Breast epithelium (tissue), 4 donors: ENCODE results near the gene SEPTIN5. TPM values are rescaled to one million over a fixed set of nuclear protein-coding genes. Genes with fewer than 3 reads are reported as not detected.

Experiments
- DNase-seq, 2 donors: peaks; one replicate each; pipeline ENCODE4 v3.0.0-alpha.2; 2019; ENCODE audit warnings: low spot score in 2 of 2
- H3K27ac ChIP-seq, 2 donors: fragments of 200-600 bp; sonication (generic) in 1 of 2; one replicate each; pipeline ENCODE4 v1.5.1; 2016 to 2019; ENCODE audit warnings: mild to moderate bottlenecking in 1 of 2
- H3K27me3 ChIP-seq, 2 donors: fragments of 200-600 bp; sonication (generic) in 1 of 2; one replicate each; pipeline versions ENCODE4 v1.5.1 to v1.6.0; 2017 to 2019; ENCODE audit warnings: control low read depth in 1 of 2, mild to moderate bottlenecking in 1 of 2
- H3K36me3 ChIP-seq: fragments of 200-600 bp; one replicate; pipeline ENCODE4 v1.5.1; 2019
- H3K4me1 ChIP-seq, 2 donors: fragments of 200-600 bp; sonication (generic); one replicate each; pipeline ENCODE4 v1.5.1; 2016 to 2019; ENCODE audit warnings: control low read depth in 1 of 2
- H3K4me3 ChIP-seq, 3 donors: fragments of 200-600 bp; sonication (generic); 1 replicate in 2 of 3; 2 replicates in 1 of 3; pipeline ENCODE4 v1.5.1; 2016 to 2019; ENCODE audit warnings: mild to moderate bottlenecking in 3 of 3, moderate library complexity in 2 of 3
- H3K9me3 ChIP-seq, 2 donors: fragments of 200-600 bp; sonication (generic) in 1 of 2; one replicate each; pipeline ENCODE4 v1.5.1; 2016 to 2019; ENCODE audit warnings: control low read depth in 1 of 2
- POLR2A ChIP-seq: fragments of 450-650 bp; IDR thresholded peaks from one replicate; pipeline ENCODE4 v1.6.1; 2016; ENCODE audit warnings: antibody characterized with exemption, mild to moderate bottlenecking, moderate library complexity
- POLR2AphosphoS5 ChIP-seq, 3 donors: sonication (generic); formaldehyde crosslinking; IDR thresholded peaks; one replicate each; pipeline ENCODE4 v1.6.1; 2017; ENCODE audit warnings: antibody characterized with exemption in 3 of 3
- intact Hi-C: fragments of 100-400 bp; cut with DNase I; formaldehyde crosslinking; loops from one replicate; pipeline ENCODE4 v1.15.1; 2023; ENCODE audit warnings: low total_unique reads
- total RNA-seq, 3 donors: library from RNA; depleted of rRNA; stranded (reverse); fragments of >200 nt; gene quantifications; one replicate each; pipeline ENCODE4 v1.1.0, GENCODE V29; 2016
- TF ChIP-seq, protein P1 (sequence below), 3 donors: fragments of 450-650 bp; IDR thresholded peaks; one replicate each; pipeline ENCODE4 v1.5.1; 2016 to 2017; ENCODE audit warnings: antibody characterized with exemption in 3 of 3, mild to moderate bottlenecking in 3 of 3, moderate library complexity in 3 of 3

Gene SEPTIN5
- total RNA-seq, 3 donors from 2014 or later, result 5.4 to 33.8 (median 18.4) TPM

DNA sequence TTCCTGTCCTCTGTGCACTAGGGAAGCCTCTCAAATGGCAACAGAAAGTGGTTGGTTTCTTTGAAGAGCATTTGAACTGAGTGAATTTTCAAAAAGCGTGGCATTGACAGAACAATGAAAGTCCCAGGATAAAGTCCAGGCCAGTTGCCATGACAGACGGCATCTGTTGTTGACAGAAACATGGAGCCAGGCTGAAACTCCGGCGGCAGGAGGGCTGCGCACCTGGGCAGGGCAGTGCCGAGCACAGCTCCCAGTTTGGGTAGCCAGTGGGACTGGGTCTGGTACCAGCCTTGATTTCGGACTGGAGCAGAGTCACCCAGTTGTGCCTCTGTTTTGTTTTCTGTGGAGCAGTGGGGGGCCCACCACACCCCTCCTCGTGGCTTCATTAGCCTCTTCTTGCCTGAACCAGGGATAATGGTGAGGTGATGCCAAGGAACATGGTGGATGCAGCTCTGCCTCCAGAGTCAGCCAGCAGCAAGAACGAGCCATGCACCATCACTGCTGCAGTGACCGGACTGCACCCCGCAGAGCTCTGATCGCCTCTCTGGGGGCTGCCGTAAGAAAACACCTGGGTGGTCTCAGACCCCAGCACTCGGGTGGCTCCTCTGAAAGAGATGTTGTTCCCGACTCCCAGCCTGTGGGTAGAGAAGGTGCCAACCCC, 9.8 kb upstream of the SEPTIN5 start:
- no peak overlapping the region for H3K27ac ChIP-seq

DNA sequence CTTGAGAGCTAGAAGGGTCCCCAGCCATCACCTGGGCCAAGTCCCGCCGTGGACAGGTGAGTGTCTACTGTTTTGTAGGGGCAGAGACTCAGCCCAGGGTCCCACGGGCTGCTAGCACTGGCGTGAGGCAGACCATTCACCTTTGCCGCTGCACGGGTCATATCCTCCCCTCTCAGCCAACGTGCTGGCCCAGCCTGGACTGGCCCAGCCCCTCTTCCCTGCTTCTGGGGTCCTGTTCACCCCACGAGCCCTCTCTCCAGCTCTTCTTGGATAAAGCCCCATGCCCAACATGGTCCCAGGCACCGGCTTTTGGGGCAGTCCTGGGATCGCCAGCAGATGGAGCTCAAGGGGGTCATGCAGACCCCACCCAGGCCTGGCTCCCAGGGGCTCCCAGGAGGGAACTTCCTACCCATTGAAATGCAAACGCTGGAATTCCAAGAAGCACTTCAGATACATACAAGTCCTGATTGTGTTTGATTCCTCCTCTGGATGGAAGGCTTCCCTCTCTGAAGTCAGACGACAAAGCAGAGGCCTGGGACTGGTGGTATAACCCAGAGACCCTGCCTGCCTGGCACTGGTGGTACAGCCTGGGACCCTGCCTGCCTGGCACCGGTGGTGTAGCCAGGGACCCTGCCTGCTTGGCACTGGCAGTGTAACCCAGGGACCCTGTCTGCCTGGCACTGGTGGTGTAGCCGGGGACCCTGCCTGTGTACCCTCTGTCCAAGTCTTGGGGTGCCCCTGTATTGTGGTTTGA, 8.9 kb upstream of the SEPTIN5 start:
- TF ChIP-seq POLR2A (no peak), POLR2AphosphoS5 (IDR thresholded peaks at IDR 0.05) (no peak)
- TF ChIP-seq, protein P1, sequence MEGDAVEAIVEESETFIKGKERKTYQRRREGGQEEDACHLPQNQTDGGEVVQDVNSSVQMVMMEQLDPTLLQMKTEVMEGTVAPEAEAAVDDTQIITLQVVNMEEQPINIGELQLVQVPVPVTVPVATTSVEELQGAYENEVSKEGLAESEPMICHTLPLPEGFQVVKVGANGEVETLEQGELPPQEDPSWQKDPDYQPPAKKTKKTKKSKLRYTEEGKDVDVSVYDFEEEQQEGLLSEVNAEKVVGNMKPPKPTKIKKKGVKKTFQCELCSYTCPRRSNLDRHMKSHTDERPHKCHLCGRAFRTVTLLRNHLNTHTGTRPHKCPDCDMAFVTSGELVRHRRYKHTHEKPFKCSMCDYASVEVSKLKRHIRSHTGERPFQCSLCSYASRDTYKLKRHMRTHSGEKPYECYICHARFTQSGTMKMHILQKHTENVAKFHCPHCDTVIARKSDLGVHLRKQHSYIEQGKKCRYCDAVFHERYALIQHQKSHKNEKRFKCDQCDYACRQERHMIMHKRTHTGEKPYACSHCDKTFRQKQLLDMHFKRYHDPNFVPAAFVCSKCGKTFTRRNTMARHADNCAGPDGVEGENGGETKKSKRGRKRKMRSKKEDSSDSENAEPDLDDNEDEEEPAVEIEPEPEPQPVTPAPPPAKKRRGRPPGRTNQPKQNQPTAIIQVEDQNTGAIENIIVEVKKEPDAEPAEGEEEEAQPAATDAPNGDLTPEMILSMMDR (IDR thresholded peaks at IDR 0.05), result no peak
- no peaks in the 10 kb centered on the region for H3K36me3 ChIP-seq
- no peak overlapping the region for H3K4me3 ChIP-seq
- H3K9me3 ChIP-seq, result no peaks in the 10 kb centered on the region
- peak in 1 of 2 donors; percentile 47 for DNase-seq
- intact Hi-C loops, result no loop called here
- H3K27me3 ChIP-seq, result no peaks in the 10 kb centered on the region
- no peak overlapping the region for H3K27ac ChIP-seq
- H3K4me1 ChIP-seq, result no peaks in the 10 kb centered on the region

More for the DNA sequence above, 9.8 kb upstream of the SEPTIN5 start:
- DNase-seq, result peak in 1 of 2 donors; percentile 15
- no peak for TF ChIP-seq POLR2A
- TF ChIP-seq, protein P1 (IDR thresholded peaks at IDR 0.05), result no peak
- no peak for TF ChIP-seq POLR2AphosphoS5 (IDR thresholded peaks at IDR 0.05)
- no peaks in the 10 kb centered on the region for H3K36me3 ChIP-seq
- H3K4me3 ChIP-seq, result no peak overlapping the region
- H3K27me3 ChIP-seq, result no peaks in the 10 kb centered on the region
- H3K4me1 ChIP-seq, result no peaks in the 10 kb centered on the region
- intact Hi-C loops, result no loop called here
- H3K9me3 ChIP-seq, result no peaks in the 10 kb centered on the region

DNA sequence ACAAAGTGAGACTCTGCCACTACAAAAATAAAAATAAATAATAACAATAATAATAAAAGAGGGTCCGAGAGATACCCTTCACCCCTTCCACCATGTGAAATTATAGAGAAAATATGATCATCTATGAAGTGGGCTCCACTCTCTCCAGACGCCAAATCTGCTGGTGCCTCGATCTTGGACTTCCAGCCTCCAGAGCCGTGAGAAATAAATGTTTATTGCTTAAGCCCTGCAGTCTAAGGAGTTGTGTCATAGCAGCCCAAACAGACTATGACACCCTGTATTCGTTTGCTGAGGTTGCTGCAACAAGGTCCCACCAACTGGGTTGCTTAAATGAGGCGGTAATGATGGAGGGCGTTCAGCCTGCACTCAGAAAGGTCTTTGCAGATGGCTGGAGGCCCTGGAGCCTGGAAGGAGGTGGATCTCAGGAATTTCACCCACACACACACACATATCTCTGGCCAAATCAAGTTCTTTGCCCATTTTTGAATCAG, 7.6 kb upstream of the SEPTIN5 start:
- Histone ChIP-seq H3K27me3 (no peaks in the 10 kb centered on the region), H3K4me3 (no peak overlapping the region), H3K36me3 (no peaks in the 10 kb centered on the region), H3K9me3 (no peaks in the 10 kb centered on the region), H3K27ac (no peak overlapping the region), H3K4me1 (no peaks in the 10 kb centered on the region)
- DNase-seq, result no peak
- TF ChIP-seq POLR2AphosphoS5 (IDR thresholded peaks at IDR 0.05) (no peak), POLR2A (no peak)
- TF ChIP-seq, protein P1 (IDR thresholded peaks at IDR 0.05), result no peak
- intact Hi-C loops, result no loop called here

DNA sequence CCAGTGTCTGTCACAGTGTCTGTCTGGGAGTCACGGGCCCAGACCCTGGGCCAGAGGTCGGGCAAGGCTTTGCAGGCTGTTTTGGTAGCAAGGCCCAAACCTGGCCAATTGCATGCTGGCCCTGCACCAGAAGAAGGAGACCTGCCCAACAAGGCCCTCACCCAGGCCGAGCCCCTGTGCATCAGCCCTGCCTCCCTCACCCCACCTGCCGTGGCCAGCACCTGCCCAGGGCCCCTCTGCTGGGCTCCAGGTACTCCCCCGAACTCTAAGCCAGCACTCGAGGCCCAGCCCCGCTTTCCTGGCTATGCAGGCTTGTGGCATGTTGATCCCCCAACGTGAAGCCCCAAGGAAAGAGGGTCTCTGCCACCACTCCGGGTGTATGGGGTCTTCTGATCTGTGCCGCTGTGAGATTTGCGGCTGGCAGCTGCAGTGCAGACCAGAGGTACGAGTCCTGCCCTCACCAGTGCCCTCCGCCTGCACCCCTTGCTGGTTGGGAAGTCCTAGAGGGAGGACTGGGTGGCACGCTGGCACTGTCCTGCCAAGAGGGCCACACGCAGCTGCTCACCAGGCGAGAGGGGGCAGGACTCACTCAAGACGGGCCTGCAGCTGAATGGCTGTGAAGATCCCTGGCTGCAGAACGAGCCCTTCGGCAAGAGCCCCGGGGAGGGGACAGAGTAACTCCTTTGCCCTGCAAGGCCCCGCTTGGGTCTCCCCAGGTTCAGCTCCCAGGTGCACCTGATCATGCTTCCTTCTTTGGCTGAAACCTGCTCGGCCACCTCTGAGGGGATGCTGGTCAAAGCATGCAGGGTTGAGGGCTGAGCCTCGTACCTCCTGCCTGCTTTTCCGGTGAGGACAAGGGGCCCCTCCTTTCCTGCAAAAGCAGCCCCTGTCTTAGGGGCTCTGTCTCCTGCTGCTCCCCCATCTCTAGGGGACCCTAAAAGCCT, 6.7 kb upstream of the SEPTIN5 start:
- H3K36me3 ChIP-seq, result no peaks in the 10 kb centered on the region
- no peak overlapping the region for H3K4me3 ChIP-seq
- DNase-seq, result no peak
- no peaks in the 10 kb centered on the region for H3K27me3 ChIP-seq
- no peaks in the 10 kb centered on the region for H3K4me1 ChIP-seq
- H3K27ac ChIP-seq, result no peak overlapping the region
- intact Hi-C loops, result no loop called here
- TF ChIP-seq POLR2AphosphoS5 (IDR thresholded peaks at IDR 0.05) (no peak), POLR2A (no peak)
- TF ChIP-seq, protein P1 (IDR thresholded peaks at IDR 0.05), result no peak
- H3K9me3 ChIP-seq, result no peaks in the 10 kb centered on the region
